Right lobe of liver (tissue), 4 donors: ENCODE results near the gene C4orf51.

Experiments used
- POLR2A ChIP-seq: fragments of 450-650 bp; IDR thresholded peaks from one replicate; pipeline ENCODE4 v1.6.1; 2017; ENCODE audit warnings: antibody characterized with exemption, mild to moderate bottlenecking
- TF ChIP-seq, protein P1 (sequence below), 4 donors: fragments of 200-600 bp in 3 of 4; fragments of 450-650 bp in 1 of 4; IDR thresholded peaks; one replicate each; pipeline versions ENCODE4 v1.5.1 to v1.8.0; 2016 to 2022; ENCODE audit warnings: antibody characterized with exemption in 4 of 4, mild to moderate bottlenecking in 2 of 4
- donor health status: DM: no; HTN: no; CAD: no.
- donor health status: DM: no; HTN: no; CAD: no.
- donor health status: DM: no; HTN: yes; CAD: no.

DNA sequence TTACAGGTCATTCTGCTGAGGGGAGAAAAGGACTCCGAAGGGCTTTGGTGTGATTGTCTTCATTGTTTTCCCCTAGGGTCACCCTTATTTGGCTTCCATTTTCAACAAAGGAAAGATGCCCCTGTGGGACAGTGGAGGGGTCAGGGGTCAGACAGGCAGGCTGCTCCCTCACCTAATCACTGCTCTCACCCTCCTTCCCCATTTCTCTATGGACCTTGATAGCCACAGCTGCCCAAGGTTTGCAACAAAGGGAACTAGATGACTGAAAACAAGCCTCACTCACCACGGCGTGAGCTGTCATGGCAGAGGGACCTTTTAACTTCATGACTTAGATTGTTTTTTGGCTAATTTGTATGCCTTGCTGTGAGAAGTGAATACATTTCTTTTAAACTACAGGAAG, 40.7 kb downstream of the C4orf51 start:
- TF ChIP-seq, protein P1, sequence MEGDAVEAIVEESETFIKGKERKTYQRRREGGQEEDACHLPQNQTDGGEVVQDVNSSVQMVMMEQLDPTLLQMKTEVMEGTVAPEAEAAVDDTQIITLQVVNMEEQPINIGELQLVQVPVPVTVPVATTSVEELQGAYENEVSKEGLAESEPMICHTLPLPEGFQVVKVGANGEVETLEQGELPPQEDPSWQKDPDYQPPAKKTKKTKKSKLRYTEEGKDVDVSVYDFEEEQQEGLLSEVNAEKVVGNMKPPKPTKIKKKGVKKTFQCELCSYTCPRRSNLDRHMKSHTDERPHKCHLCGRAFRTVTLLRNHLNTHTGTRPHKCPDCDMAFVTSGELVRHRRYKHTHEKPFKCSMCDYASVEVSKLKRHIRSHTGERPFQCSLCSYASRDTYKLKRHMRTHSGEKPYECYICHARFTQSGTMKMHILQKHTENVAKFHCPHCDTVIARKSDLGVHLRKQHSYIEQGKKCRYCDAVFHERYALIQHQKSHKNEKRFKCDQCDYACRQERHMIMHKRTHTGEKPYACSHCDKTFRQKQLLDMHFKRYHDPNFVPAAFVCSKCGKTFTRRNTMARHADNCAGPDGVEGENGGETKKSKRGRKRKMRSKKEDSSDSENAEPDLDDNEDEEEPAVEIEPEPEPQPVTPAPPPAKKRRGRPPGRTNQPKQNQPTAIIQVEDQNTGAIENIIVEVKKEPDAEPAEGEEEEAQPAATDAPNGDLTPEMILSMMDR (IDR thresholded peaks at IDR 0.05): no peak
- TF ChIP-seq POLR2A: no peak
